CD4-positive, alpha-beta T cell treated with Interleukin-1 beta for 1 hour (primary cell): ENCODE measurements around the gene ORC1.

Experiments used
- DNase-seq, 2 donors: peaks; one replicate each; pipeline ENCODE4 v3.0.0-alpha.2; 2020 to 2022

The ORC1 gene

GRCh38 chr1:52341655-52342260 lies 62.5 kb downstream of the ORC1 start:
- DNase-seq, result no peak

GRCh38 chr1:52337439-52337838 lies 66.8 kb downstream of the ORC1 start:
- DNase-seq, result no peak

- no peak for DNase-seq
Observed at GRCh38 chr1:52334906-52335528, 69.2 kb downstream of the ORC1 start.

GRCh38 chr1:52332411-52332810 lies 71.8 kb downstream of the ORC1 start:
- DNase-seq, result no peak

- DNase-seq, result no peak
Observed at GRCh38 chr1:52328615-52329014, 75.6 kb downstream of the ORC1 start.

GRCh38 chr1:52325786-52326185 lies 78.4 kb downstream of the ORC1 start:
- DNase-seq, result no peak

GRCh38 chr1:52323731-52324130 lies 80.5 kb downstream of the ORC1 start:
- DNase-seq, result no peak
